Measurements from ENCODE around the gene NCAPG2. TPM values are rescaled to one million over a fixed set of nuclear protein-coding genes. Genes with fewer than 3 reads are reported as not detected.

NCAPG2 gene
- total and polyA plus RNA-seq, 2 experiments from 2014 or later, result 15.6 to 17.3 TPM

GRCh38 chr7:158617737-158618128 is 86.9 kb downstream of the NCAPG2 start:
- 93 to 96% methylated on average over 3 of the region's 3 CpGs for WGBS, 2 experiments (ENCODE audit: low coverage in 1 of 2, low lambda C conversion rate in 2 of 2, missing lambda C conversion rate in 2 of 2)
- peak; percentile 7 for DNase-seq
- Histone ChIP-seq H3K9me2 (ENCODE audit: insufficient read depth) (no peaks in the 10 kb centered on the region), H4K20me1 (ENCODE audit: insufficient read depth) (no peaks in the 10 kb centered on the region), H3K9me3 (ENCODE audit: low read depth) (no peaks in the 10 kb centered on the region), H3K27me3 (replicated peaks; ENCODE audit: insufficient read depth) (no peaks in the 10 kb centered on the region), H3K79me2 (ENCODE audit: insufficient read depth) (no peaks in the 10 kb centered on the region), H3K4me1 (ENCODE audit: insufficient read depth) (peaks cover 5% of the 10 kb centered on the region), H3K27ac (no peak overlapping the region), H2AFZ (no peak overlapping the region), H3F3A (ENCODE audit: insufficient read depth) (no peaks in the 10 kb centered on the region; the same call in 1 of the 2 replicates), H3K36me3 (ENCODE audit: low read depth) (no peaks in the 10 kb centered on the region), H3K4me2 (ENCODE audit: unreplicated experiment) (no peak overlapping the region), H3K4me3 (no peak overlapping the region), H3K9ac (no peak overlapping the region)
- TF ChIP-seq EZH2 (IDR thresholded peaks at IDR 0.05; ENCODE audit: insufficient read depth, poor library complexity, severe bottlenecking) (no peak), EZH2phosphoT487 (IDR thresholded peaks at IDR 0.05; ENCODE audit: insufficient read depth, low read depth) (no peak)
- in situ Hi-C loops (cut with MboI), result no loop called here

DNA sequence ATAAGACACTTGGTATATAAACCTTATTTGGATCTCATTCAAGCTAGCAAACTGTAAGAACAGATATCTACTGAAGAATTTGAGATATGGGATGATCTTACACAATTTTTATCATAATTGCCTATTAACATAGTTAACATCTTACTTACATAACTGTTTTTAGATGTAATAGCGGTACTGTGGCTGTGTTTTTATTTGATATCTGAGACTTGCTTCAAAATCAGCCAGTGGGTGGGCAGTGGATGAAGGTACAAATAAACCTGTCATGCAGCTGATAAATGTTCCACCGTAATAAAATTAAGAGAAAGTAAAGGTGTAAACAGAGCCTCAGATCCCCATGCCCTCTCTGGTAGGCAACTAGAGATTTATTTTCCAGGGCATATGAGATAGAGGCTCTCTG is 88.6 kb downstream of the NCAPG2 start:
- H3K9ac ChIP-seq, result no peak overlapping the region
- in situ Hi-C loops (cut with MboI), result no loop called here
- no peaks in the 10 kb centered on the region for H3K9me2 ChIP-seq (ENCODE audit: insufficient read depth)
- H3K4me3 ChIP-seq, result no peak overlapping the region
- H3K79me2 ChIP-seq (ENCODE audit: insufficient read depth), result no peaks in the 10 kb centered on the region
- H3K4me2 ChIP-seq (ENCODE audit: unreplicated experiment), result no peak overlapping the region
- TF ChIP-seq EZH2 (IDR thresholded peaks at IDR 0.05; ENCODE audit: insufficient read depth, poor library complexity, severe bottlenecking) (no peak), EZH2phosphoT487 (IDR thresholded peaks at IDR 0.05; ENCODE audit: insufficient read depth, low read depth) (no peak)
- no peaks in the 10 kb centered on the region for H4K20me1 ChIP-seq (ENCODE audit: insufficient read depth)
- no peaks in the 10 kb centered on the region for H3F3A ChIP-seq (ENCODE audit: insufficient read depth)
- no peaks in the 10 kb centered on the region for H3K27me3 ChIP-seq (replicated peaks; ENCODE audit: insufficient read depth)
- H3K27ac ChIP-seq, result no peak overlapping the region
- H3K36me3 ChIP-seq (ENCODE audit: low read depth), result no peaks in the 10 kb centered on the region
- no peaks in the 10 kb centered on the region for H3K9me3 ChIP-seq (ENCODE audit: low read depth)
- no peak overlapping the region for H2AFZ ChIP-seq
- no peak for DNase-seq
- H3K4me1 ChIP-seq (ENCODE audit: insufficient read depth), result peaks cover 5% of the 10 kb centered on the region
- 78 to 84% methylated on average over 2 of the region's 2 CpGs for WGBS, 2 experiments (ENCODE audit: low coverage in 1 of 2, low lambda C conversion rate in 2 of 2, missing lambda C conversion rate in 2 of 2)

GRCh38 chr7:158614700-158615099 is 89.9 kb downstream of the NCAPG2 start:
- Histone ChIP-seq H3K27ac (no peak overlapping the region), H3K4me1 (ENCODE audit: insufficient read depth) (no peaks in the 10 kb centered on the region; the same call in none of the 2 replicates), H4K20me1 (ENCODE audit: insufficient read depth) (no peaks in the 10 kb centered on the region), H3K27me3 (replicated peaks; ENCODE audit: insufficient read depth) (no peaks in the 10 kb centered on the region), H3K4me2 (ENCODE audit: unreplicated experiment) (no peak overlapping the region), H3F3A (ENCODE audit: insufficient read depth) (no peaks in the 10 kb centered on the region), H3K9me3 (ENCODE audit: low read depth) (no peaks in the 10 kb centered on the region), H3K9me2 (ENCODE audit: insufficient read depth) (no peaks in the 10 kb centered on the region), H3K4me3 (no peak overlapping the region), H3K36me3 (ENCODE audit: low read depth) (no peaks in the 10 kb centered on the region), H2AFZ (no peak overlapping the region), H3K9ac (no peak overlapping the region), H3K79me2 (ENCODE audit: insufficient read depth) (no peaks in the 10 kb centered on the region)
- WGBS, 2 experiments (ENCODE audit: low coverage in 1 of 2, low lambda C conversion rate in 2 of 2, missing lambda C conversion rate in 2 of 2), result 38 to 43% methylated on average over 1 of the region's 1 CpG
- DNase-seq, result peak; percentile 82
- in situ Hi-C loops (cut with MboI), result no loop called here
- TF ChIP-seq EZH2phosphoT487 (IDR thresholded peaks at IDR 0.05; ENCODE audit: insufficient read depth, low read depth) (no peak), EZH2 (IDR thresholded peaks at IDR 0.05; ENCODE audit: insufficient read depth, poor library complexity, severe bottlenecking) (no peak)

GRCh38 chr7:158613481-158613880 is 91.1 kb downstream of the NCAPG2 start:
- Histone ChIP-seq H4K20me1 (ENCODE audit: insufficient read depth) (no peaks in the 10 kb centered on the region), H3K36me3 (ENCODE audit: low read depth) (no peaks in the 10 kb centered on the region), H3K9me2 (ENCODE audit: insufficient read depth) (no peaks in the 10 kb centered on the region), H3K4me1 (ENCODE audit: insufficient read depth) (no peaks in the 10 kb centered on the region; the same call in none of the 2 replicates), H3K9me3 (ENCODE audit: low read depth) (no peaks in the 10 kb centered on the region), H3F3A (ENCODE audit: insufficient read depth) (no peaks in the 10 kb centered on the region), H3K9ac (no peak overlapping the region), H3K27ac (no peak overlapping the region), H3K79me2 (ENCODE audit: insufficient read depth) (no peaks in the 10 kb centered on the region), H3K4me2 (ENCODE audit: unreplicated experiment) (no peak overlapping the region), H3K27me3 (replicated peaks; ENCODE audit: insufficient read depth) (no peaks in the 10 kb centered on the region), H2AFZ (no peak overlapping the region), H3K4me3 (no peak overlapping the region)
- TF ChIP-seq EZH2 (IDR thresholded peaks at IDR 0.05; ENCODE audit: insufficient read depth, poor library complexity, severe bottlenecking) (no peak), EZH2phosphoT487 (IDR thresholded peaks at IDR 0.05; ENCODE audit: insufficient read depth, low read depth) (no peak)
- 98% methylated on average over 2 of the region's 2 CpGs for WGBS, 2 experiments (ENCODE audit: low coverage in 1 of 2, low lambda C conversion rate in 2 of 2, missing lambda C conversion rate in 2 of 2)
- in situ Hi-C loops (cut with MboI), result no loop called here
- peak; percentile 10 for DNase-seq

DNA sequence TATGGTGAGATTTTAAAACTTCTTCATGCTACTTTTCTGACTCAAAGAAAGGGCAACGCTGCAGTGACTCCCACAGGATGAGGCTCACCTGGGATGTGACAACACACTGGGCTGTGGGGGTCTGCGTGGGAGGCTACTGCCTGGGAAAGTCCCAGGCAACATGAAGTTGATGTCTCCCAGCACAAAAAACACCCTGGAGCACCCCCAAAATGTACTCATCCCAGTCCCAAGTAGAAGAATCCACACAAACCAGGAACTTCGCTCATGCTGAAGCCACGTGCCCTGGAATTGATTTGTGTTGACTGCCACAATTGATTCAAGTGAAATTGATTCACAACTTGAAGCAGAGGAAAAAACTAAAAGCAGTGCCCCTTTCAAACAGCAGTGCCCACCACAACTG is 92.1 kb downstream of the NCAPG2 start:
- Histone ChIP-seq H4K20me1 (ENCODE audit: insufficient read depth) (no peaks in the 10 kb centered on the region), H2AFZ (no peak overlapping the region), H3F3A (ENCODE audit: insufficient read depth) (no peaks in the 10 kb centered on the region), H3K4me3 (no peak overlapping the region), H3K27me3 (replicated peaks; ENCODE audit: insufficient read depth) (no peaks in the 10 kb centered on the region), H3K9ac (no peak overlapping the region), H3K79me2 (ENCODE audit: insufficient read depth) (no peaks in the 10 kb centered on the region), H3K36me3 (ENCODE audit: low read depth) (no peaks in the 10 kb centered on the region), H3K4me1 (ENCODE audit: insufficient read depth) (no peaks in the 10 kb centered on the region; the same call in none of the 2 replicates), H3K9me2 (ENCODE audit: insufficient read depth) (no peaks in the 10 kb centered on the region), H3K27ac (no peak overlapping the region), H3K4me2 (ENCODE audit: unreplicated experiment) (no peak overlapping the region), H3K9me3 (ENCODE audit: low read depth) (no peaks in the 10 kb centered on the region)
- 97 to 100% methylated on average over 4 of the region's 4 CpGs for WGBS, 2 experiments (ENCODE audit: low coverage in 1 of 2, low lambda C conversion rate in 2 of 2, missing lambda C conversion rate in 2 of 2)
- DNase-seq, result no peak
- TF ChIP-seq EZH2 (IDR thresholded peaks at IDR 0.05; ENCODE audit: insufficient read depth, poor library complexity, severe bottlenecking), result no peak
- TF ChIP-seq EZH2phosphoT487 (IDR thresholded peaks at IDR 0.05; ENCODE audit: insufficient read depth, low read depth), result no peak
- in situ Hi-C loops (cut with MboI), result no loop called here
